HG03571 (cell line): ENCODE measurements around the gene SCYL3.

Experiments used
- ATAC-seq: cut with Tn5 transposase; IDR thresholded peaks from one replicate; pipeline ENCODE4 v1.9.1; 2021; ENCODE audit not compliant: unreplicated experiment

Gene SCYL3

GRCh38 chr1:169901115-169901514, 7.4 kb upstream of the SCYL3 start:
- ATAC-seq, result no peak

GRCh38 chr1:169900571-169900970, 6.9 kb upstream of the SCYL3 start:
- ATAC-seq, result no peak

- no peak for ATAC-seq
Measured at GRCh38 chr1:169899519-169900217, 6.0 kb upstream of the SCYL3 start.

- ATAC-seq, result no peak
Measured at GRCh38 chr1:169896013-169896412, 2.3 kb upstream of the SCYL3 start.

GRCh38 chr1:169894424-169895145, 889 bp upstream of the SCYL3 start:
- no peak for ATAC-seq

- ATAC-seq, result no peak
Measured at GRCh38 chr1:169892927-169893644, 610 bp downstream of the SCYL3 start.

- no peak for ATAC-seq
Measured at GRCh38 chr1:169892176-169892926, 1.3 kb downstream of the SCYL3 start.

- no peak for ATAC-seq
Measured at GRCh38 chr1:169891539-169891885, 2.2 kb downstream of the SCYL3 start.

- ATAC-seq, result no peak
Measured at GRCh38 chr1:169890761-169891538, 2.7 kb downstream of the SCYL3 start.

- no peak for ATAC-seq
Measured at GRCh38 chr1:169889871-169890270, 3.8 kb downstream of the SCYL3 start.

- ATAC-seq, result no peak
Measured at GRCh38 chr1:169886931-169887330, 6.8 kb downstream of the SCYL3 start.

- ATAC-seq, result no peak
Measured at GRCh38 chr1:169886422-169886821, 7.3 kb downstream of the SCYL3 start.

GRCh38 chr1:169885207-169885606, 8.5 kb downstream of the SCYL3 start:
- ATAC-seq, result no peak

GRCh38 chr1:169884634-169885033, 9.1 kb downstream of the SCYL3 start:
- no peak for ATAC-seq

GRCh38 chr1:169882039-169882511, 11.6 kb downstream of the SCYL3 start:
- ATAC-seq, result no peak

GRCh38 chr1:169879034-169879840, 14.5 kb downstream of the SCYL3 start:
- ATAC-seq, result no peak

- ATAC-seq, result no peak
Measured at GRCh38 chr1:169878498-169878897, 15.2 kb downstream of the SCYL3 start.

GRCh38 chr1:169877800-169878491, 15.8 kb downstream of the SCYL3 start:
- ATAC-seq, result no peak

- no peak for ATAC-seq
Measured at GRCh38 chr1:169874229-169874628, 19.5 kb downstream of the SCYL3 start.
